HUES6 (cell line): Measurements from ENCODE around the gene TPTE2.
"Not testable (repeated sequence)": the region's sequence is repeated elsewhere in the genome, so short reads cannot be mapped to it uniquely, and the experiment has no call there.

ENCODE experiments used
- H3K27ac ChIP-seq: 2 replicates; pipeline ENCODE4 v1.7.0; 2013; ENCODE audit warnings: low read depth, mild to moderate bottlenecking, low read length, inconsistent platforms
- H3K27me3 ChIP-seq: 2 replicates; pipeline ENCODE4 v1.6.1; 2013; ENCODE audit warnings: low read length; ENCODE audit not compliant: control insufficient read depth, insufficient read depth
- H3K36me3 ChIP-seq: 2 replicates; pipeline ENCODE4 v1.6.1; 2013; ENCODE audit warnings: low read length; ENCODE audit not compliant: control insufficient read depth, insufficient read depth
- H3K4me1 ChIP-seq: 2 replicates; pipeline ENCODE4 v1.6.1; 2013; ENCODE audit warnings: low read length; ENCODE audit not compliant: control insufficient read depth, insufficient read depth
- H3K4me3 ChIP-seq: 2 replicates; pipeline ENCODE4 v1.5.1; 2013; ENCODE audit warnings: low read depth, low read length
- H3K9ac ChIP-seq: one replicate; pipeline ENCODE4 v1.6.1; 2013; ENCODE audit warnings: mild to moderate bottlenecking, low read length
- H3K9me3 ChIP-seq: 2 replicates; pipeline ENCODE4 v1.6.1; 2013; ENCODE audit warnings: low read depth, low read length; ENCODE audit not compliant: control insufficient read depth, insufficient read depth

Gene TPTE2

GRCh38 chr13:19561127-19561582 lies at the start of gene TPTE2:
Gene TPTE2, minus strand, starts transcription at chr13:19561532. Its CDS starts 58,298 bp downstream, at chr13:19503234.
- peaks cover 17% of the 10 kb centered on the region; the same call in 1 of the 2 replicates for H3K9me3 ChIP-seq
- not testable (repeated sequence) for H3K27me3 ChIP-seq, H3K9ac ChIP-seq, H3K4me3 ChIP-seq, H3K27ac ChIP-seq, H3K4me1 ChIP-seq, H3K36me3 ChIP-seq

- no peaks in the 10 kb centered on the region for H3K36me3 ChIP-seq
- peaks cover 12% of the 10 kb centered on the region for H3K27me3 ChIP-seq
- no peak overlapping the region for H3K27ac ChIP-seq
These were observed 46.3 kb upstream of the TPTE2 start for GRCh38 chr13:19607523-19608078.

GRCh38 chr13:19606737-19607136 lies 45.4 kb upstream of the TPTE2 start:
- no peak overlapping the region for H3K4me3 ChIP-seq
- no peaks in the 10 kb centered on the region for H3K36me3 ChIP-seq
- H3K27me3 ChIP-seq = peaks cover 21% of the 10 kb centered on the region
- no peak overlapping the region for H3K9ac ChIP-seq
- H3K27ac ChIP-seq = no peak overlapping the region
- H3K9me3 ChIP-seq = peaks cover 25% of the 10 kb centered on the region; the same call in 1 of the 2 replicates
- peaks cover 11% of the 10 kb centered on the region; the same call in 1 of the 2 replicates for H3K4me1 ChIP-seq

More at GRCh38 chr13:19607523-19608078, 46.3 kb upstream of the TPTE2 start:
- Histone ChIP-seq H3K9ac (no peak overlapping the region), H3K4me3 (no peak overlapping the region), H3K4me1 (peaks cover 9% of the 10 kb centered on the region; the same call in 1 of the 2 replicates), H3K9me3 (peaks cover 25% of the 10 kb centered on the region; the same call in 1 of the 2 replicates)

- peaks cover 11% of the 10 kb centered on the region; the same call in 1 of the 2 replicates for H3K4me1 ChIP-seq
- no peak overlapping the region for H3K9ac ChIP-seq
- H3K27ac ChIP-seq = no peak overlapping the region
- peaks cover 25% of the 10 kb centered on the region; the same call in 1 of the 2 replicates for H3K9me3 ChIP-seq
- H3K4me3 ChIP-seq = no peak overlapping the region
- H3K36me3 ChIP-seq = no peaks in the 10 kb centered on the region
- H3K27me3 ChIP-seq = peaks cover 26% of the 10 kb centered on the region
These were observed 44.8 kb upstream of the TPTE2 start for GRCh38 chr13:19606152-19606551.

GRCh38 chr13:19605161-19605955 lies 44.0 kb upstream of the TPTE2 start:
- Histone ChIP-seq H3K9me3 (peaks cover 25% of the 10 kb centered on the region; the same call in 1 of the 2 replicates), H3K4me1 (peaks cover 11% of the 10 kb centered on the region; the same call in 1 of the 2 replicates), H3K27me3 (peaks cover 28% of the 10 kb centered on the region), H3K36me3 (no peaks in the 10 kb centered on the region), H3K27ac (no peak overlapping the region), H3K4me3 (no peak overlapping the region), H3K9ac (no peak overlapping the region)

GRCh38 chr13:19604306-19604705 lies 43.0 kb upstream of the TPTE2 start:
- Histone ChIP-seq H3K9me3 (peaks cover 23% of the 10 kb centered on the region; the same call in 1 of the 2 replicates), H3K4me3 (no peak overlapping the region), H3K27me3 (peaks cover 28% of the 10 kb centered on the region), H3K27ac (no peak overlapping the region), H3K9ac (no peak overlapping the region), H3K36me3 (no peaks in the 10 kb centered on the region), H3K4me1 (peaks cover 14% of the 10 kb centered on the region; the same call in 1 of the 2 replicates)

- peaks cover 14% of the 10 kb centered on the region; the same call in 1 of the 2 replicates for H3K4me1 ChIP-seq
- no peak overlapping the region; the same call in 1 of the 2 replicates for H3K27ac ChIP-seq
- peaks cover 28% of the 10 kb centered on the region for H3K27me3 ChIP-seq
- peak overlapping the region; percentile 69 for H3K4me3 ChIP-seq
- H3K9me3 ChIP-seq = peaks cover 14% of the 10 kb centered on the region; the same call in 1 of the 2 replicates
- H3K9ac ChIP-seq = peak overlapping the region; percentile 80
- H3K36me3 ChIP-seq = no peaks in the 10 kb centered on the region
These were observed 40.7 kb upstream of the TPTE2 start for GRCh38 chr13:19601749-19602725.

- Histone ChIP-seq H3K4me3 (no peak overlapping the region), H3K27ac (no peak overlapping the region), H3K9me3 (no peaks in the 10 kb centered on the region; the same call in 1 of the 2 replicates), H3K27me3 (peaks cover 15% of the 10 kb centered on the region), H3K4me1 (peaks cover 4% of the 10 kb centered on the region; the same call in 1 of the 2 replicates), H3K9ac (no peak overlapping the region), H3K36me3 (no peaks in the 10 kb centered on the region)
These were observed 36.2 kb upstream of the TPTE2 start for GRCh38 chr13:19597523-19597922.

- Histone ChIP-seq H3K27ac (no peak overlapping the region), H3K4me3 (no peak overlapping the region), H3K27me3 (peaks cover 10% of the 10 kb centered on the region), H3K36me3 (no peaks in the 10 kb centered on the region), H3K9me3 (peaks cover 1% of the 10 kb centered on the region; the same call in 1 of the 2 replicates), H3K4me1 (peaks cover 3% of the 10 kb centered on the region; the same call in 1 of the 2 replicates), H3K9ac (no peak overlapping the region)
These were observed 35.6 kb upstream of the TPTE2 start for GRCh38 chr13:19596960-19597361.

GRCh38 chr13:19596086-19596485 lies 34.8 kb upstream of the TPTE2 start:
- Histone ChIP-seq H3K4me1 (peaks cover 3% of the 10 kb centered on the region; the same call in 1 of the 2 replicates), H3K9me3 (peaks cover 3% of the 10 kb centered on the region; the same call in 1 of the 2 replicates), H3K4me3 (no peak overlapping the region), H3K27me3 (peaks cover 1% of the 10 kb centered on the region; the same call in 1 of the 2 replicates), H3K27ac (no peak overlapping the region), H3K9ac (no peak overlapping the region), H3K36me3 (no peaks in the 10 kb centered on the region)
